NB4 (cell line): ENCODE results near the gene ANKS1A.
"Not testable (repeated sequence)": the region's sequence is repeated elsewhere in the genome, so short reads cannot be mapped to it uniquely, and the experiment has no call there.

Source experiments
- MYC ChIP-seq: IDR thresholded peaks from 2 replicates; pipeline ENCODE4 v1.6.1; 2011; ENCODE audit warnings: low read depth, low read length
- POLR2A ChIP-seq: IDR thresholded peaks from 2 replicates; pipeline ENCODE4 v1.6.1; 2011; ENCODE audit warnings: mild to moderate bottlenecking; ENCODE audit not compliant: insufficient read length; ENCODE audit errors: extremely low read depth
- TF ChIP-seq, protein P1 (sequence below): IDR thresholded peaks from one replicate; pipeline ENCODE4 v1.5.1; 2012; ENCODE audit warnings: low read depth, low read length
- TF ChIP-seq, protein P2 (sequence below): IDR thresholded peaks from 2 replicates; pipeline ENCODE4 v1.6.1; 2011; ENCODE audit warnings: low read depth, low read length

DNA sequence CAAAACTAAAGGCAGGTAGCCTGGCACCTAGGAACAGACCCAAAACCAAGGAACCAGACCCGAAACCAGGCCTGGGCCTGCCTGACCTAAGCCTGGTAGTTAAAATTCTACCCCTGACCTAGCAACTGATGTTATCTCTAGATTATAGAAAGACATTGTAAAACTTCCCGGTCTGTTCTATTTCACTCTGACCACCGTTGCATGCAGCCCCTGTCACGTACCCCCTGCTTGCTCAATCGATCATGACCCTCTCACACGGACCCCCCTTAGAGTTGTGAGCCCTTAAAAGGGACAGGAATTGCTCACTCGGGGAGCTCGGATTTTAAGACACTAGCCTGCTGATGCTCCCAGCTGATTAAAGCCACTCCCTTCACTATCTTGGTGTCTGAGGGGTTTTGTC, 109.4 kb downstream of the ANKS1A start:
- not testable (repeated sequence) for TF ChIP-seq MYC, POLR2A
- TF ChIP-seq, protein P1, sequence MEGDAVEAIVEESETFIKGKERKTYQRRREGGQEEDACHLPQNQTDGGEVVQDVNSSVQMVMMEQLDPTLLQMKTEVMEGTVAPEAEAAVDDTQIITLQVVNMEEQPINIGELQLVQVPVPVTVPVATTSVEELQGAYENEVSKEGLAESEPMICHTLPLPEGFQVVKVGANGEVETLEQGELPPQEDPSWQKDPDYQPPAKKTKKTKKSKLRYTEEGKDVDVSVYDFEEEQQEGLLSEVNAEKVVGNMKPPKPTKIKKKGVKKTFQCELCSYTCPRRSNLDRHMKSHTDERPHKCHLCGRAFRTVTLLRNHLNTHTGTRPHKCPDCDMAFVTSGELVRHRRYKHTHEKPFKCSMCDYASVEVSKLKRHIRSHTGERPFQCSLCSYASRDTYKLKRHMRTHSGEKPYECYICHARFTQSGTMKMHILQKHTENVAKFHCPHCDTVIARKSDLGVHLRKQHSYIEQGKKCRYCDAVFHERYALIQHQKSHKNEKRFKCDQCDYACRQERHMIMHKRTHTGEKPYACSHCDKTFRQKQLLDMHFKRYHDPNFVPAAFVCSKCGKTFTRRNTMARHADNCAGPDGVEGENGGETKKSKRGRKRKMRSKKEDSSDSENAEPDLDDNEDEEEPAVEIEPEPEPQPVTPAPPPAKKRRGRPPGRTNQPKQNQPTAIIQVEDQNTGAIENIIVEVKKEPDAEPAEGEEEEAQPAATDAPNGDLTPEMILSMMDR: not testable (repeated sequence)
- TF ChIP-seq, protein P2, sequence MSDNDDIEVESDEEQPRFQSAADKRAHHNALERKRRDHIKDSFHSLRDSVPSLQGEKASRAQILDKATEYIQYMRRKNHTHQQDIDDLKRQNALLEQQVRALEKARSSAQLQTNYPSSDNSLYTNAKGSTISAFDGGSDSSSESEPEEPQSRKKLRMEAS: not testable (repeated sequence)
